ENCODE results near the gene DYSF.

GRCh38 chr2:71494523-71495155 is 41.3 kb downstream of the DYSF start:
- TF ChIP-seq POLR2AphosphoS5 (IDR thresholded peaks at IDR 0.05) (no peak), CTCF (IDR thresholded peaks at IDR 0.05) (no peak), EP300 (IDR thresholded peaks at IDR 0.05) (no peak), POLR2A (IDR thresholded peaks at IDR 0.05) (no peak)
